Activated naive CD8-positive, alpha-beta T cell treated with anti-CD3 and anti-CD28 coated beads, Interleukin-2, amount 50 U/mL, for 16 hours (primary cell): Measurements from ENCODE around the gene CORT.
"Not testable (repeated sequence)": the region's sequence is repeated elsewhere in the genome, so short reads cannot be mapped to it uniquely, and the experiment has no call there.

Experiments used
- DNase-seq: peaks from one replicate; pipeline ENCODE4 v3.0.0-alpha.2; 2020; ENCODE audit warnings: low read depth, low spot score

Gene CORT

DNA sequence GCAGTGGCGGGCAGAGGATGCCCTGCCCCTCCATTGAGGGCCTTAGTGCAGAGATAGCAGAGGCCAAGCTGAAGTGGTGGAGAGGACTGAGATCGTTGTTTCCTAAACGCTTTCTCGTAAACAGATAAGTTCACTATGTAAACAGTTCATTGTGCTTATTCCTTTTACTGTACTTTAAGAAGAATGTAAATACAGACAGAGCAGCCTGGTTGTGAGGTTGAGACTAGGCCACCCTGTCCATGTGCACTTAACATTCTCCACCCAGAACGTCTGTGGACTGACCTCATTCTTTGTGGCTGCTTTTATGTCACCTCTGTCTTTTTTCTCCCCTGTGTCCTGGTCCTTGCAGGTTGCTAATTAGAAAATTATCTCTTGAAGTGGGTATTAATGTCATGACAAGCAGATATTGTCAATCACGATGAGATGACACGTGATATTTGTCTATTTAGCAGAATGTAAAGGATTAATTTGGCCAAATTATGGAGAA lies 11.1 kb upstream of the CORT start:
- DNase-seq = no peak

DNA sequence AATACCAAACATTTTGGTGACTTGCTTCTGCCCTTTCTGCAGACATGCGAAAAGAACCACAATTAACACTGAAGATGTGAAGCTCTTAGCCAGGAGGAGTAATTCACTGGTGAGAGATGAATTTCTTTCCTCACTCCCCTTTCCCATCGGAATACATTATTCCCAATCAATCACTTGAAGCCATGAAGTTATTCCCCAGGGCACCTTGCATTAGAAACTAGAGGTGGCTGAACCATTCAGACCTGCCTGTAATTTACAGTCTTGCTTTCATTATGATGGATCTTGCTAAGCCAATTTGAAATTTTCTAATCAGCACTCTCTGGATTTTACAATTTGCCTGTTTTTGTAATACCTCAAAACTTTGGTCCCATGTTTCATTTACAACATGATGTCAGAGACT lies 9.5 kb upstream of the CORT start:
- DNase-seq = no peak

DNA sequence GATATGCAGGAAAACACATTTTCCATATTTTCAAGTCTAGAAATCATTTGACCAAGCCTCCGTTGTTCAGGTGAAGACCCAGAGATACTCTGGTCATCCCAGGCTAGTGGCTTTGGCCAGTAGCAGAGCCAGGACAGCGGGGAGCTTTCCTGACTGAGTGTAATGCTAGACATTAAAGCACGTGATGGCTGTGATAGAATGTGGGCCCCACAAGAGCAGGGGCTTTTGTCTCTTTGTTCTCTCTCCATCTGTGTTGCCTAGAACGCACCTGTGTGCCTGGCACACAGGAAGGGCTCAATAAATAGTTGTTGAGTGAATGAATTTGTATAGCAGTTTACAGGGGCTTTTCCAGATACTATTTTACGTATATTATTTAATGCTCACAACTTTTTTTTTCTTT lies 9.0 kb upstream of the CORT start:
- no peak for DNase-seq

DNA sequence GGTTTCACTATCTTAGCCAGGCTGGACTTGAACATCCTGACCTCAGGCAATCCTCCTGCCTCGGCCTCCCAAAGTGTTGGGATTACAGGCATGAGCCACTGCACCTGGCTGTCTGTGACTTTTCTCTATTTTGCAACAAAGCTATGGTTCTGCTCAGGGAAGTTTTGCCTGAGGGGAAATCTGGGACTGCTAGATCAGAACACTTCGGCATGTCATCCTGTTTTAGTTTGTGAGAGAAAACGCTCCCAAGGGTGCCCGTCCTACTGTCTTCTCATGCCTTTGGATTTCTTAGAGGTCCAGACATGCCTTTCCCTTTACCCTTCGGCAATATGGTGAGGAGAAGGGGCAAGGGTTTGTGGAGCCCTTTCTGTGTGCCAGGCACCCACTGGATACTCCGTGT lies 5.6 kb upstream of the CORT start:
- no peak for DNase-seq

DNA sequence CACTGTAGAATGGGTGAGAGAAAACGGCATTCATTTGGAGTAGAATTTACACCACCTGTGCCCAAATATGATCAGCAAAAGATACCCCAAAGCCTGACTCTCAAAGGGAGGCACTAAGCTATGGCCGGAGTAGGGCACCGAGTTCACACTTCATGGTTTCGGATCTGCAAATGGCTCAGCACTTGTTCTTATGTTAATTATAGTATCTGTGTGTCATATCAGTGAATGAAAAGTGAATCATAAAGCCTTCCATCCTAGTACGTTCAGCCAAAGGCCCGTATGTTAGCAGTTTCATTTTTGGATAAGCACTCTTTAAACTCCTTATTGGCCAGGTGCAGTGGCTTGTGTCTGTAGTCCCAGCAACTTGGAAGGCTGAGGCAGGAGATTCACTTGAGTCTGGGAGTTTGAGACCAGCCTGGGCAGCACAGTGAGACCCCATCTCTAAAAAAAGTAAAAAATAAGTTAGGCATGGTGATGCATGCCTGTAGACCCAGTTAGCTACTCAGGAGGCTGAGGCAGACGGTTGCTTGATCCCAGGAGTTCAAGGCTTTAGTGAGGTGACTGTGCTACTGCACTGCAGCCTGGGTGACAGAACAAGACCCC lies 4.9 kb upstream of the CORT start:
- DNase-seq = no peak

DNA sequence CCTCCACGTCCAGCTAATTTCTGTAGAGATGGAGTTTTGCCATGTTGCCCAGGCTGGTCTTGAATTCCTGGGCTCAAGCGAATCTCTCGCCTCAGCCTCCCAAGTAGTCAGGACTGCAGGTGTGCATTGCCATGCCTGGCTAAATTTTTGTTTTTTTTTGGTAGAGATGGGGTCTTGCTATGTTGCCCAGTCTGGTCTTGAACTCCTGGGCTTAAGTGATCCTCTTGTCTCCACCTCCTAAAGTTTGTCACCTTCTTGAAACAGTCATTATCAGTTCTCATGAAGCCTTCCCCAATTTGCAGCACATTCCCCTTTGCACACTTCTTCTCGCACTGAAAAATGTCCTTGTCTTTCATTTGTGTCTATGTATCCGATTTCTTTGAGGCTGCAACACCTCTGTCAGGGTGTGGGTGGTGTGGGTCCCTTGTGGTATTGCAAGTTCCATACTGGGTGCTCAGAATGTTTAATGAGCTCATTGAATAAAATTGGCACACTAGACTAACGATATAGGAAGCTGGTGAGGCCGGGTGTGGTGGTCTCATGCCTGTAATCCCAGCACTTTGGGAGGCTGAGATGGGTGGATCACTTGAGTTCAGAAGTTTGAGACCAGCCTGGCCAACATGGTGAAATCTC lies 2.9 kb upstream of the CORT start:
- DNase-seq = no peak

DNA sequence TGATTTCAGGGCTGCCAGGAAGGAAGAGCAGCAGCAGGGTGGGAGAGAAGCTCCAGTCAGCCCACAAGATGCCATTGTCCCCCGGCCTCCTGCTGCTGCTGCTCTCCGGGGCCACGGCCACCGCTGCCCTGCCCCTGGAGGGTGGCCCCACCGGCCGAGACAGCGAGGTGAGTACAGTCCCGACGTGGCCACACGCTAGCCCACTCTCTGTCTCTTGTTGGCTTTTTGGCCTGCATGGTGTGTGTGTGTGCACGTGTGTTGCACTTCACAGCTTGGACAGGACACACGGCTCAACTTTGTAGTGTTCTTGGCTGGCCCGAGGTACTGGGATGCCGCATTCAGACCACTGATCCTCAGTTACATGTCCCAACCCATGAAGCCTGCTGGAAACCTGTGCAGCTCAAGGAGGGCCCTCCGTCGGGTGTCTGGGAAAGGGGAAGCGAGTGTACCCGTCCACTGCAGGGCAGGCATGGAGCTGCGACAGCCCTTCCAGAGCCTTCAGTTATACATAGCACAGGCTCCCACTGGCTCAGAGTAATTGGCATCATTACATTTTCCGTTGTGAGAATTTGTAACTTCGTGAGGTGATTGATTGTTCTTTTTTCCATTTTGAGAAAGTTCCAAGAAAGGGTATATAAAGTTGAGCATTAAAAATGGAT lies 454 bp downstream of the CORT start:
- no peak for DNase-seq

DNA sequence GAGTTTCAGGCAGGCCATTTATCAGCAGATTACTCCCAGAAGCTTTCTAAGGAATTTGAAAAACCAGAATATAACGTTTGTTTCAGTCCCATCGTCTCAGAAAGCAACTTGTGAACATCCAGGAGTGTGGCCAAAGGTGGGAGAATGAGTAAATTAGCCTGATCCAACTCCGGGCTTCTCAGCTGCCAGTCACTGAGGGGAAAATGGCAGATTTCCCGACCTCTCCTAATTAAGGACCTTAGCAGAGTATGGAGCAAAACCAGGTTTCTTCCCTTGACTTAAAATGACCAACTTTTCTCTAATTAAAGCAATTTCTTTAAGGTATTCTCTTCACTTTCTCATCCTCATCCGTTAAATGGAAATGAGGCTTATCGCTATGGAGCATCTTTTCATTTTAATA lies 1.0 kb downstream of the CORT start:
- DNase-seq = no peak

DNA sequence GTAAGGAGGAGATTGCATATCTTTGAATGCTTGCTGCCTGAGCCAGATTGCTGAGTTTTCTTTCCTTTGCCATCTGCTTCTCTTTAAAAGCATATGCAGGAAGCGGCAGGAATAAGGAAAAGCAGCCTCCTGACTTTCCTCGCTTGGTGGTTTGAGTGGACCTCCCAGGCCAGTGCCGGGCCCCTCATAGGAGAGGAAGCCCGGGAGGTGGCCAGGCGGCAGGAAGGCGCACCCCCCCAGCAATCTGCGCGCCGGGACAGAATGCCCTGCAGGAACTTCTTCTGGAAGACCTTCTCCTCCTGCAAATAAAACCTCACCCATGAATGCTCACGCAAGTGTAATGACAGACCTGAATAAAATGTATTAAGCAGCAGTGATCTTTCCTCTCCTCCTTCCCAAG lies 1.5 kb downstream of the CORT start:
- no peak for DNase-seq

DNA sequence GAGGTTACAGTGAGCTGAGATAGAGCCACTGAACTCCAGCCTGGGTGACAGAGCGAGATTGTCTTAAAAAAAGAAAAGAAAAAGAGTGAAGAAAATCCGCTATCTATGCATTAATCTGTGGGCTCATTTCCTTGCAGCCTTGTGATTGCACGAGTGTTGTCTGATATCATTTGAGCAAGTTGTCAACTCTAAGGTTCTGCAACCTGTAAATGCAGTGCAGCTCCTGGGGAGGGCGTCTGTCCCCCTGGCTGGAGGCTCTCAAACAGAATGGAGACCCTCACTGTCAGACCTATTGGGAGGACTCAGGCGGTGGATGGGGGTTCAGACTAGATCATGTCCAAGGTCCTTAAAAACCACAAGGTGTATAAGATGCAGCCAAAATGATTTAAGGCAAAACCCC lies 6.2 kb downstream of the CORT start:
- DNase-seq = no peak

DNA sequence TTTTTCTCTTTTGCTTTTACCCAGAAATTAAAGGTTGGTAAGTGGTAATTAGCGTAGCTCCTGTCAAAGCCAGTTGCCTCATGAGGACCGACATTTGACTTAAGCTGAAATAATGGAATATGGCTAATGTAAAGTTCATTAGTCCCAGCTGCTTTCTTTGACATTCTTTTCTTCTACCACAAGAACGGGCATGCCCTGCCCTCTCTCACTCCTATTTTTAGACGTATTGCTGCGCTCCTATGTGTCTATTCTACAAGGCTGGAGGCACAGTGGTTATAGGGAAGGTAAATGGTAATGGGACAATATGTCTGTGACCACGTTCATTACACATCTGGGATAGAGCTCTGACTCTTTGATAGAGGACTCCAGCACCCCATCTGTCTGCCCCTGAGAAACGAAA lies 6.8 kb downstream of the CORT start:
- no peak for DNase-seq

DNA sequence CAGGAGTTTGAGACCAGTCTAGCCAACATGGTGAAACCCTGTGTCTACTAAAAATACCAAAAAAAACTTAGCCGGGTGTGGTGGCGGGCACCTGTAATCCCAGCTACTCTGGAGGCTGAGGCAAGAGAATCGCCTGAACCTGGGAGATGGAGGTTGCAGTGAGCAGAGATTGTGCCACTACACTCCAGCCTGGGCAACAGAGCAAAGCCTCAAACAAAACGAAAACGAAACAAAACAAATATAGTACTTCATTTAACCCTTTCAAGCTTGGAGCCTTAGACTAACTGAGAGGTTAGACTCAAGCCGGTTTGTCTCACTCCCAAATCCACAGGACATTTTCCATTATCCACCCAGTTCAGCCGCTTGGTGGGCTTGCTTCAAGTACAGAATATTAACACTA lies 7.6 kb downstream of the CORT start:
- not testable (repeated sequence) for DNase-seq

DNA sequence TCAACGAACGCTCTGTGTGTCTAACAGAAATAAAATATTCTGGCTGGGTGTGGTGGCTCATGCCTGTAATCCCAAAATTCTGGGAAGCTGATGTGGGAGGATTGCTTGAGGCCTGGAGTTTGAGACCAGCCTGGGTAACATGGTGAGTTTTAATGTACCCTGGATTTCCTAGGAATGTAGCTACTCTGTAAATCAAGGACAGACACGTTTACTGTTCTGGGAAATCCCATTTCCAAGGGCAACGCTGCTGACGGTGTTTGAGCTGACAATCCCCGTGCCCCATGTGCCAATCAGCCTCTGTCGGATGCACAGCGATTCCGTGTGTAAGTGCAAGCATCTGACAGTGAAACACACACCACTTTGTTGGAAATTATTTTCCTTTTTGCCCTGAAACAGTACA lies 8.0 kb downstream of the CORT start:
- no peak for DNase-seq

DNA sequence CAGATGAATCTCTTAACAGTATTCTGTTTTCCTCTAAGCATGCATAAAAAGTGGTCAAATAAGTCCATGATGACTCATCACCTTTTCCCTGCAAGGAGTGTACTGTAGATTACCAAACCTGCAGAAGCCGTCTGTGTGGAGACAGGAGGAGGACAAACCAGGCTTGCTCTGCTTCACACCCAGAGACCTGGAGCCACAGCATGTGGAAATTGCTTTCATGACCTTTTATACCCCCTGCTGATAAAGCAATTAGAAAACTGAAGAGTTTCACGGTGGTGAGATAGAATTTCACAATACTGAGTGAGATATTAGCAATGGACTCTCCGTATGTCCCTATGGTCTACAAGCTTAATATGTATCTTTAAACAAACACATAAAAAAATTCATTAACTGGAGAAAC lies 9.4 kb downstream of the CORT start:
- DNase-seq = no peak

DNA sequence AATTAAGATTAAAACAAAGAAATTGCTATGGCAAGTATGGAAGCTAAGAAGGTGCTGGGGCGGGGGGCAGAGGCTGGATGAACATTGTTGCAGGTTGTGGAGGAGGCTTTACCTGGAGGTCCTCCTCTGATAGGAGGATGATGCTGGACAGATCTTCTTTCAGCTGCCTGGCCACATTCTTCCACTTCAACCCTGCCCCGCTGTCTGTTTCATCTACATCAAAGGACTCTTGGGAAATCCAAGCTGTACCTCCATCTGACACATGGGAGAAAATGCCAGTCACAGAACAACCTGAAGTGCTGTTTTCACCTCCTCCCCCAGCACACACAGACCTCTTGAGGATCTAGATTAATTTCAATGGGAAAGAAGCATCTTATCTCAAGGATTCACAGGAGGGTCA lies 17.2 kb downstream of the CORT start:
- no peak for DNase-seq

DNA sequence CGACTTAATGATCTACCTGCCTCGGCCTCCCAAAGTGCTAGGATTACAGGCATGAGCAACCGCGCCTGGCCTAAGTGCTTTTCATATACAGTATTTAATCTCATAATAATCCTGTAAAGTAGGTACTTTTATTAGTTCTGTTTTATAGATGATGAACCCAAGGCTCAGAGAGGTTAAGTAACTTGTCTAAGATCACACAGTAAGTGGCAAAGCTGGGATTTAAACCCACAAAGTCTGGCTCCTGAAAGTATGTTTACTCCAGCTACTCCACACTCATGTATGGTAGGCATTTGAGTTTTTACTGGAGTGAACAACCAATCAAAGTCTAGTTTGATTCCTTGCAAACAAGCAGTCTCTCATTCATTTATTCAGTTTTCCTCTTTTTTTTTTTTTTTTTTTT lies 20.2 kb downstream of the CORT start:
- no peak for DNase-seq

DNA sequence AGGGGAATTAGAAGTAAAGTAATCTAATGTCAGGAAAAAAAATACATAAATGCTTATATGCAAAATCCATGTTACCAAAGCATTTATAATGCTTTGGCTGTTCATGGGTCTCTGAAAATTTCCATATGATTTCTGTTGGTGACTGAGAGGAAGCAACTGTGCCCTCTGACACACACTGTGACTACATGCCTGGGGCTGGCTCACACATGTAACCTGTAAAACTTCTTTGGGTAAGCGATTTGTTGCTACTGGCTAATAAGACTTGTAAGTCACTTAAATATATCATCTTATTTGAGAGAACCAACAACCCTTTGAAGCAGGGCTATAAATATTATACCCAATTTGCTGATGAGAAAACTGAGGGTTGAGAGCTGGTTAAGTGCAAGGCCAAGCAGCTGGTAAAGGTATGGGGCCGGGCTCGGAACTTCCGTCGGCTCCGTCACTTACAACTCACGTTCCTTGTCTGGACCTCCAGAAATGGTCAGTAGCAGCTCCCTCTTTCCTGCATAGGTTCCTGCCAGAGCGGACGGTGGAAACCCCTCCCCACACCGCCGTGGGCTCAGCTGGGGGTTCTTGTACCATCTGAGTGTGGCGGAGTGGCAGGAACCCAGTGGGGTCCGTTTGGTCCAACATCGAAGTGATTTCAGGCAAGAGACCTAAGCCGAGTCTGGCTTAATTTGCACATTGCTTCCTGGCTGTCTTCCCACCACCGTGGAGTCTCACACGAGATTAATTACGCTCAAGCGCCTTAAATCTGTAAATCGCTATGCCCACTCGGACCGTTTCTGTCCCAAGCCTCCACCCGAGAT lies 21.8 kb downstream of the CORT start:
- DNase-seq = no peak

DNA sequence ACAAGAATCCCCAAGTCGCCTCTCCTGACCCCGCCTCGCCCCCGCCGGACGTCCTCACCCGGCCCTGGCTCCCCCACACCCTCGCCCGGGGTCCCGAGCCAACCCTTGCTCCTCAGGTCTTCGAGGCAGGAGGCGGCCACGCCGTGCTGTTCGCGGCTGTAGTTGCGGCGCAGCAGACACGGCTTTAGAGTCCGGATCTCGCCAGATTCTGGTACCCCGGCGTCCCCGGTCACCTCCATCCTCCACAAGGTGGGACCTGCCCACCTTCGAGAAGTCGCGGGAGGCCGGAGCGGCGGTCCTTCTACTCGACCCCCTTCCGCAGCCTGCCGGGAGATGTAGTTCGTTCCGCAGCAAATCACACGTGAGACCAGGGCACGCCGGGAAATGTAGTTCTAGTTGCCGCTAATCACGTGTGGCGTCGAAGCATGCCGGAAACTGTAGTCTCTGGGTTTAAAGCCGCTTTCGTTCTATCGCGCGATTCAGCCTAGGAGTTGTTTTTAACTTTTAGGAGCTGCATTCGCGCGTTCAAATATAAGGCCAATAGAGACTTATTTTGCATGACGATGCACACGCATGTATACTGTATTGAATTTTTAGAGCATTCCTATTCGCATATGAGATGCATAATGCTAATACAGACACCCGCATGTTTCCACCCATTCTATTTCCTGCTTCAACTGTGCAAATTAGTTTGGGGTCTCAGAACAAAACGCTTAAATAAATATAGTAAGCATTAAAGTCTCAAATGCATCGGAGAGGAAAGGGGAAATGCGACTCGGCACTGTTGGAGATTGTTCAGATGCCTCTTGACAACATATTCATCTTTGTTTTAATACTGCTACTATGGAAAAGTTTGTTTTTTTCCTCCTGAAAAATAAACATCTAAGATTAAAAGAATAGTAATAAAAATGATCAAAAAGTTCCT lies 22.7 kb downstream of the CORT start, which contains the start of gene DFFA:
TSS of gene DFFA (minus strand) at position 310 of the 925 bp plus-strand sequence. CDS start at position 239, 71 bp downstream.
- DNase-seq = peak; percentile 89

DNA sequence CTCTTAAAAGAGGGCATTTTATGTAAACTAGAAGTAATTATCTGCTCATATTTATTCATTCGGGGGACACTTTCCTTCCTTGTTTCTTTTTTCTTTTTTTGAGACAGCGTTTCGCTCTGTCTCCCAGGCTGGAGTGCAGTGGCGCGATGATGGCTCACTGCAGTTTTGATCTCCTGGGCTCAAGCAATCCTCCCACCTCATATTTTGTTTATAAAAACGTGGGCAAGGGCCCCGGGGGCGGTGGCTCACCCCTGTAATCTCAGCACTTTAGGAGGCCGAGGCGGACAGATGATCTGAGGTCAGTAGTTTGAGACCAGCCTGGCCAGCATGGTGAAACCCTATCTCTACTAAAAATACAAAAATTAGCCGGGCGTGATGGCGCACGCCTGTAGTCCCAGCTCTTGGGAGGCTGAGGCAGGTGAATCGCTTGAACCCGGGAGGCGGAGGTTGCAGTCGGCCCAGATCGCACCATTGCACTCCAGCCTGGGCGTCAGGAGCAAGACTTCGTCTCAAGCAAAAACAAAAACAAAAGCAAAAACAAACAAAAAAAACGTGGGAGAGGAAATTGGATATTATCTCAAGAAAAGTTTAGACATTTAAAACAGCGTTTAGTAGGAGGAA lies 23.4 kb downstream of the CORT start:
- no peak for DNase-seq

DNA sequence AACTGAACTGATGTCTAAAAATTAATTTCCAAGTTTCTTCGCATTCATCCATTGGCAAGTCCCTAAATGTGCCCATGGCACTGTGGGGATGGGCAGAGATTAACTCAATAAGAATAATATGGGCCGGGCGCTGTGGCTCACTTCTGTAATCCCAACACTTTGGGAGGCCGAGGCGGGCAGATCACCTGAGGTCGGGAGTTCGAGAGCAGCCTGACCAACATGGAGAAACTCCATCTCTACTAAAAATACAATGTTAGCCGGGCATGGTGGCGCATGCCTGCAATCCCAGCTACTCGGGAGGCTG lies 24.4 kb downstream of the CORT start:
- DNase-seq = not testable (repeated sequence)
